ENCODE data around the gene GFRA4.
"Not testable (repeated sequence)": the region's sequence is repeated elsewhere in the genome, so short reads cannot be mapped to it uniquely, and the experiment has no call there.

The GFRA4 gene

GRCh38 chr20:3652676-3653596 lies 10.3 kb downstream of the GFRA4 start:
- no peak for DNase-seq

- DNase-seq, result no peak
Observed at GRCh38 chr20:3652221-3652620, 11.0 kb downstream of the GFRA4 start.

GRCh38 chr20:3651204-3651962 lies 11.8 kb downstream of the GFRA4 start:
- no peak for DNase-seq

- DNase-seq, result no peak
Observed at GRCh38 chr20:3648951-3649350, 14.2 kb downstream of the GFRA4 start.

GRCh38 chr20:3647473-3647872 lies 15.7 kb downstream of the GFRA4 start:
- no peak for DNase-seq

GRCh38 chr20:3646651-3647050 lies 16.5 kb downstream of the GFRA4 start:
- no peak for DNase-seq

DNA sequence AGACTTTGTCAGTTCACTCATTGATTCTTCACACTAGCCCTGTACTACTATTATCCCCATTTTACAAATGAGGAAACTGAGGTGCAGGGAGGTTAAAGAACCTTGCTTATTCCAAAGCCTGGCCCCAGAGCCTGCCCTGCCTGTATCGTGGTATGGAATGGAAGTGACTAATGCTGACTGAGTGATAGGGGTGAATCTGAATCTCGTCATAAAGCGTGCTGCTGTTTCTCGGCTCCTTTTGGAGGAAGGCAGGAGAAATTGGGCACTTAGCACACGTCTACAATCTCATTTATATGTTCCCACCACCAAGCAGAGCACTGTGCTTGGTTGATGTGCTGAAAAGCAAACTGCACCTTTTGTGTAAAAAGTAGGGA lies 17.1 kb downstream of the GFRA4 start:
- DNase-seq, result no peak

DNA sequence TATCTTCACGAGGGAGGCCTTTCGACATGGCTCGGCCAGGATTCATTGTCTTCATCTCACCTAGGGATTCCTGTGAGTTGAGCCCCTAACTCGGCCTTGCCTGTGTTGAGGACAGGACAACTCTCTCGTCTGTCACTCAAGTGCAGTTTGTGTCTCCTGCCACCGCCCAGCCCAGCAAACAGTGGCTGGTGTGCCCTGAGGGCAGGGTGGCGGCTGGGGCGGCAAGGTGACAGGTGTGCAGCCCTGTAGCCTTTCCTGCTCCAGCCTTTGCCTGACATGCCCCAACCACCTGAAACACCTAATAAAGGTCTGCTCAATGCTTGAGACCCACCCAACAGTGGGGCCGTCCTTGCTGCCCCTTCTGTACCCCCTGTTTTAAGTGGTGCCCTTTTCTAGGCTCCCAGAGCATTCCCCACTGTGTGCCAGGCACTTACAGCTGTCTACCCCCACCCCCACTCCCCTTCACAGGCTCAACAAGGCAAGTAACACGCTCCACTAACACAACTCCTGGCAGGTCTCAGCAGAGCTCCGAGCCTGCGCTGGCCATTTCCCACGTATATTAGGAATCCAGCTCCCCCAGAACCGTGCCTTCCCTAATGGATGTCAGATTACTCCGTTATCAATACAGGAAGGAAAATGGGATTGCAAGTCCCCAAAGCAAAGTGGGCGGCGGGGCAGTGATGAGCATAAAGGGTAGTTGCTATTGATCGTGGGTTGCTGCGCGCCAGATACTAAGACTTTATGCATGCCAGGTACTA lies 17.7 kb downstream of the GFRA4 start:
- DNase-seq, result no peak

DNA sequence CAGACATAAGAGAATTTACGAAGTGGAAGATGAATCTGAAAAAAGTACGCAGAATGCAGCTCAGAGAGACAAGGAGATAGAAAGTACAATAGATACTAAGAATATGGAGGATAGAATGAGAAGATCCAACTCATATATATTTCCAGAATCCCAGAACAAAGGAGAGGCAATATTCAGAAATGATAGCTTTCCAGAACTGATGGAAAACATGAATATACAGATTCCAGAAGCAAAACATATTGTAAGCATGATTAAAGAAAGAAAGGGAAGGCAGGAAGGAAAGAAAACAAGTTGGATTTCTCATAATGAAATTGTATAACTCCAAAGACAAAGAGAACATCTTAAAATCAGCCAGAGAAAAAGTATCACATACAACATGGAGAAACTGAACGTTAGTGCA lies 22.9 kb downstream of the GFRA4 start:
- DNase-seq, result no peak

GRCh38 chr20:3635346-3635745 lies 27.9 kb downstream of the GFRA4 start:
- DNase-seq, result no peak

- no peak for DNase-seq
Observed at GRCh38 chr20:3633913-3634478, 29.2 kb downstream of the GFRA4 start.

DNA sequence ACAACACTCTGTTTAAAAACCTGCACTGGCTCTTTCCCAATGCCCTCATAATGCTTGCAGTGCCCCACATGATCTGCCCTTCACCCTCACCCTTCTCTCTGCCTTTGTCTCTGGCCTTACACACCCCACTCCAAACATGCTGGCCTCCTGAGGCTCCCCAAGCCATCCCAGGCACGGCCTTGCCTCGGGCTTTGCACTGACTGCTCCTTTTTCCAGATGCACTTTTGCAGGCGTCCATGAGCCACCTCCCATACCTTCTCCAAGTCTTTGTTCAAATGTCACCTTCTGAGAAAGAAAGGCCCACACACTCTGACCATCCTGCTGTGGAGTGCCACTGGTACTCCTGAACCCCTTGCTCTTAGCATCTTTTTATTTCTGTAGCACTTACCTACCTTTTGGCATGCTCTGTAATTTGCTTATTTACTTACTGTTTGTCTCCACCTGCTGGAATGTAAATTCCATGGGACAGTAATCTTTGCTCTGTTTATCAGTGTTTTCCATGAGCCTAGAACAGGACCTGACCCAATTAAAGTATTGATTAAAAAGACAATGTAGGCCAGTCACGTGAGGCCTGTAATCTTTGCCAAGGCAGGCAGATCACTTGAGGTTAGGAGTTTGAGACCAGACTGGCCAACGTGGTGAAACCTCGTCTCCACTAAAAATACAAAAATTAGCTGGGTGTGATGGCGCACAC lies 30.7 kb downstream of the GFRA4 start:
- DNase-seq, result no peak

GRCh38 chr20:3631534-3631933 lies 31.7 kb downstream of the GFRA4 start:
- DNase-seq, result no peak

DNA sequence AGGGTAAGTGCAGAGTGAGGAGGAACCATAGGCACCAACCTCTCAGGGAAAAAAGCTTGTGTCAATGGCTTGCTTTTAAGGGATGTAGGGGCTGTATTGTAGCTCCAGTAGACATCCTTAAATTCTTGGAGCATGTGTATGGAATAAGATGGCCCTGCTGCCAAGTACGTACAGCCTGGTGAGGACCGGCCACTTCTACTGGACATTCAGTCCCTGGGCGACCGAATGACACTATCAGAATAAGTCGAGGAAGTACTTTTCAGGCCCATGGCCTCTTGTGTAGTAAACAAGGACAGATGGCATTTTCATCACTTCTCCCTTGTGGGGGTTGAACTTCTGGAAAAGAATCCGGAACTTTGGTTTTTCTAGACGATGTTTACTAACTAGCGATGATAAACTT lies 32.8 kb downstream of the GFRA4 start:
- DNase-seq, result no peak

- no peak for DNase-seq
Observed at GRCh38 chr20:3629893-3630292, 33.3 kb downstream of the GFRA4 start.

DNA sequence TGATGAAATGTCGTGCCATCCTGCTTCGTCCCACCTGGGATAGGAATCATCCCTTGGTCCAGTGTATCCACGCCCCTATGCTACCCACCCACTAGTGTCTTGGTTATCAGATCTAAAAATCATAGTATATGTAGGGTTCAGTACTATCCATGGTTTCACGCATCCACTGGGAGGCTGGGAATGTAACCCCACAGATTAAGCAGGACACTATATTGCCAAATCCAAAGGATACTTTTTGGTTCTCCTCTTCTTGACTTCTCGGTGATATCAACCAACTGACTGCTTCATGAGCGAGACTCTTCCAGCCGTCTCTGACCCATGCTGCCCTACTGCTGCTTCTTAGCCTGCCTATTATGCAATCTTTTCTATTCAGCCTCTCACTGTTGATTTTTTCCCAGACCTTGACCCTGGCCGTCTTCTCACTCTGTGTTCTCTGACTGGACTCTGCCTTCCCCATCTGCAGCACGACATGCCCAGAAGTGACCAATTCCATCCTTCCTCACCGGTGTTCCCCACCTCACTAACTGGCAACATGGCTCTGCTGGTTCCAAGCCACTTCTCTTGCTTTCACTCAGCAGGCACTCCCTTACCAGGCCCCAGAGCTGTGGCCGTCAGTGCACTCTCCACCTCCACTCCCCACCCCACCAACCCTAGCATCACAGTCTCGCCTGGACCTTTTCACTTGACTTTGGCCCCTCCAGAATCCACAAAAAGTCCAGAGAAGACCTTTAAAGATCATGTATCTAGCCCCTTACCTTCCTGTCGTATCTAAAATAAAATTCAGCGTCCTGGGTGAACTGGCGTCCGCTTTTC lies 34.5 kb downstream of the GFRA4 start:
- DNase-seq, result no peak

DNA sequence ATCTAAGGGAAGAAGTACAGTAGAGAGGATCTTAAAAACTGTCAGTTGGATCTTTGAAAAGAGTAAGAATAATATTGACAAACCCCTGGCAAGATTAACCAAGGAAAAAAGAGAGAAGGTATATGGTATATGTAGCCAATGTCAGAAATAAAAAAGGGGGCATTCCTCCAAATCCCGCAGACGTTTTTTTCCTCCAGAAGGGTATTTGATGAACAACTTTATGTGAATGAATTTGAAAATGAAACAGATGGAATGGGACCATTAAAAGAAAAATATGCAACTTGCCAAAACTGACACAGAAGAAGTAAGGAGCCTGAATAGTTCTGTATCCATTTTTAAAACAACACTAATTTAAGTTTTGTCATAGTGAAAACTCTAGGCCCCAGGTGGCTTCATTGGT lies 35.7 kb downstream of the GFRA4 start:
- DNase-seq, result no peak

DNA sequence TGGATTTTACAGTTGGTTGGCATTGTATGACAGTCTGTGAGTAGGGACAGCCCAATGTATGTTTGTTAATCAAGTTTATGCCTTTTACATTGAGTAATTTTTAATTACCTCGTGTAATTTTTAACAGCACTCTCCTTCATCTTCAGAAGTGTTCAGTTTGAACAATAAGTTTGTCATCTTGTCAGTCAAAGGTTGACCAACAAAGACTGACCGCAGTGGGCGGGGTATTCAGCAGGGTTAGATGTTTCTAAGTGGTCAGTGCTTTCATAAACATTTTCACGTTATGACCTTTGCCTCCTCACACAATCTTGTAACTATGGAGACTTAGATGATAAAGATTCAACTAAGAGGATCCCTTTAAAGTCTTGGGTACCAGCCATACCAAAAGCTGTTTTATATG lies 40.8 kb downstream of the GFRA4 start:
- DNase-seq, result no peak

DNA sequence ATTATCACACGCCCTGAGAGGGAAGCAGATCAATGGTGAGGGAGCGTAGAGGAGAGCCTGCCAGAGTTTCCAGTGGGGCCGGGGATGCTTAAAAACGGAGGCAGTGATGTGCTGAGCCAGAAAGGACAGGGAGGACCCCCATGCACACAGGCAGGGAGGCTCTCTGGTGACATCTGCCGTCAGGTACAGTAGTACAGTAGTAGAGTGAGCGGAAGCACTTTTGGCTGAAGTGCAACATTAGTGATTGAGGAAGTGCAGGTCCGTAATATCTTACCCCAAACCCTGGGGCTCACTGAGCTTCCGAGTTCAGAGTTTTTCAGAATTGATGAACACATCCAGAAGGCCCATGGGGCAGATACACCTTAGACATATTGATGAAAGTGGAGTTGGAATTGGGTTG lies 42.1 kb downstream of the GFRA4 start:
- DNase-seq, result no peak

DNA sequence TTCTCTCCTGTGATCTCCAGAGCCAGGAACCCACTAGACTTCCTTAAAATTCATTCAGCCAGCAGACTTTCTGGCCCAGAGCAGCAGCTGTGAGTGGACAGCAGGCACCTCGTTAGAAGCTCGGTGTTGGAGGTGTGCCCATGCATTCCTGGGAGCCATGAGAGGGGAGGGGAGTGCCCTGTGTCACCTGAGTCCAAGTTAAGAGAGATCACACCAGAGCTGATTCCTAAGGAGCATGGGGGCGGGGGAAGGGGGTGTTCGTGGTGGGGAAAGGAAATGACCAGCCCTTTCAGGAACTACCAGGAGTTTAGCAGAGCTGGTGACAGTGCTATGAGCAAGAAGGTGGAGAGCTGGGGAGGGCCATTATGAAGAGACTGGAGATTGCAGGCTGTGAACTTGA lies 46.9 kb downstream of the GFRA4 start:
- DNase-seq, result no peak

DNA sequence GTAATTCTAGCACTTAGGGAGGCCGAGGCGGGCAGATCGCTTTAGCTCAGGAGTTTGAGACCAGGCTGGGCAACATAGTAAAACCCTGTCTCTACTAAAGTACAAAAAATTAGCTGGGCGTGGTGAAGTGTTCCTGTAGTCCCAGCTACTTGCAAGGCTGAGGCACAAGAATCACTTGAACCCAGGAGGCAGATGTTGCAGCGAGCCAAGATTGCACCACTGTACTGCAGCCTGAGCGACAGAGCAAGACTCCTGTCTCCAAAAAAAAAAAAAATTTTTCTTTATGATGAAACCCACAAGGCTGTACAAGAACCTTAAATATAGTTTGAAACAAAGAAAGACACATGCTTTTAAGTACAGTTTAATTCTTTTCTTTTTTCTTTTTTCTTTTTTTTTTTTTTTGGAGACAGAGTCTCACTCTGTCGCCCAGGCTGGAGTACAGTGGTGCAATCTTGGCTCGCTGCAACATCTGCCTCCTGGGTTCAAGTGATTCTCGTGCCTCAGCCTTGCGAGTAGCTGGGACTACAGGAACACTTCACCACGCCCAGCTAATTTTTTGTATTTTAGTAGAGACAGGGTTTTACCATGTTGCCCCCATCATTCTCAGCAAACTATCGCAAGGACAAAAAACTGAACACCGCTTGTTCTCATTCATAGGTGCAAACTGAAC lies 47.9 kb downstream of the GFRA4 start:
- DNase-seq, result not testable (repeated sequence)

Measured in NCI-H2081 (cell line).